Mesendoderm (in vitro differentiated cells): ENCODE measurements around the gene FBXO24.
"Not testable (repeated sequence)": the region's sequence is repeated elsewhere in the genome, so short reads cannot be mapped to it uniquely, and the experiment has no call there.

Source experiments
- DNase-seq: peaks from one replicate; pipeline ENCODE4 v3.0.0; 2013
- H2AK5ac ChIP-seq: 2 replicates; pipeline ENCODE4 v1.6.1; 2013; ENCODE audit warnings: low read length, inconsistent platforms
- H2BK120ac ChIP-seq: 2 replicates; pipeline ENCODE4 v1.6.1; 2013; ENCODE audit warnings: low read depth, mild to moderate bottlenecking, low read length, moderate library complexity, mixed read lengths
- H2BK15ac ChIP-seq: replicated peaks from 2 replicates; pipeline ENCODE4 v1.6.1; 2013; ENCODE audit warnings: low read depth, mild to moderate bottlenecking, moderate library complexity
- H2BK5ac ChIP-seq: 2 replicates; pipeline ENCODE4 v1.6.1; 2013; ENCODE audit warnings: low read length, inconsistent platforms
- H3K18ac ChIP-seq: 2 replicates; pipeline ENCODE4 v1.6.1; 2013; ENCODE audit warnings: mild to moderate bottlenecking, low read length, mixed read lengths
- H3K23ac ChIP-seq: one replicate; pipeline ENCODE4 v1.6.1; 2013; ENCODE audit warnings: low read length
- H3K27ac ChIP-seq: 2 replicates; pipeline ENCODE4 v1.5.1; 2013; ENCODE audit warnings: low read depth, mild to moderate bottlenecking, inconsistent platforms, low read length, moderate library complexity
- H3K27me3 ChIP-seq: 2 replicates; pipeline ENCODE4 v1.6.1; 2013; ENCODE audit warnings: low read length, control low read depth, mild to moderate bottlenecking, inconsistent platforms; ENCODE audit not compliant: insufficient read depth, poor library complexity
- H3K36me3 ChIP-seq: 2 replicates; pipeline ENCODE4 v1.6.1; 2013; ENCODE audit warnings: low read length, inconsistent platforms; ENCODE audit not compliant: control insufficient read depth, insufficient read depth
- H3K4ac ChIP-seq: one replicate; pipeline ENCODE4 v1.6.1; 2013; ENCODE audit warnings: low read depth, mild to moderate bottlenecking, low read length, moderate library complexity
- H3K4me1 ChIP-seq: 2 replicates; pipeline ENCODE4 v1.6.1; 2013; ENCODE audit warnings: low read depth, low read length, inconsistent platforms; ENCODE audit not compliant: control insufficient read depth
- H3K4me2 ChIP-seq: 2 replicates; pipeline ENCODE4 v1.6.1; 2013; ENCODE audit warnings: low read length
- H3K4me3 ChIP-seq: 2 replicates; pipeline ENCODE4 v1.5.1; 2013; ENCODE audit warnings: mild to moderate bottlenecking, low read length
- H3K56ac ChIP-seq: one replicate; pipeline ENCODE4 v1.6.1; 2013; ENCODE audit warnings: low read length
- H3K79me1 ChIP-seq: 2 replicates; pipeline ENCODE4 v1.6.1; 2013; ENCODE audit warnings: low read length, inconsistent platforms
- H3K79me2 ChIP-seq: 2 replicates; pipeline ENCODE4 v1.6.1; 2013; ENCODE audit warnings: mild to moderate bottlenecking, low read length; ENCODE audit not compliant: control insufficient read depth, insufficient read depth
- H3K9ac ChIP-seq: 2 replicates; pipeline ENCODE4 v1.6.1; 2013; ENCODE audit warnings: low read length, inconsistent platforms
- H4K5ac ChIP-seq: one replicate; pipeline ENCODE4 v1.6.1; 2013; ENCODE audit warnings: low read length
- H4K8ac ChIP-seq: one replicate; pipeline ENCODE4 v1.6.1; 2013; ENCODE audit warnings: low read depth, mild to moderate bottlenecking, control low read depth, low read length, moderate library complexity
- WGBS: extraction: QIAGEN DNeasy Blood & Tissue Kit; methylation state at CpG from one replicate; pipeline ENCODE4 v1.1.7; 2013; ENCODE audit warnings: low lambda C conversion rate, missing lambda C conversion rate; ENCODE audit not compliant: insufficient coverage; ENCODE audit errors: extremely low coverage; 5-methylcytosine and 5-hydroxymethylcytosine counted together

The FBXO24 gene

DNA sequence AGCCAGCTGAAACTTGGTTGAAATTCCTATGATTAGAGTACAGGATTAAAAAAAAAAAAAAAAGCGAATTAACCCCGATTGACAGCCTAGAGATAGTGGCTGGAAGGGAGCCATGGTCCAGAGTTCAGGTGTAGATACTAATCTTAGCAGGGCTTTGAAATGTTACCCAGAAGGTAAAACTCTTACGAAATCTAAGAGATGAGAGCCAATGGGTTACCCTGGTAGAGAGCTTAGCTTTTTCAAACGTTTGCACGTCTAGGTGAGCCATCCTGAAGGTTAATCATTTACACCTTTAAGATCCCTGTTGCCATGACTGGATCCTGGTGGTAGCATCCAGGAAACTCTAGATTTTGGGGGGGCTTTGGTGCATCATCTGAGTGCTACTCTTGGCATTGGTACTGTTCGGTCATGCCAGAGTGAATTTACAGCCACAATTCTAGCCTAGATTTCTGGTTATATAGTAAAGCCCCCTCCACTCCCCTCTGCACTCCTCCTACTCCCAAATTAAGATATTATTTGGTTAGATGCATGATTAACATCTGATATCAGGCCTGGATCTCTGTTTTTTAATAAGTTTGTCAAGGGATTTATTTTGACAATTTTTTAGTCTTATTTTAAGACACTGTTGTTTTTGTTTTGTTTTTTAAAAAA lies 45.9 kb upstream of the FBXO24 start:
- no peak for DNase-seq

DNA sequence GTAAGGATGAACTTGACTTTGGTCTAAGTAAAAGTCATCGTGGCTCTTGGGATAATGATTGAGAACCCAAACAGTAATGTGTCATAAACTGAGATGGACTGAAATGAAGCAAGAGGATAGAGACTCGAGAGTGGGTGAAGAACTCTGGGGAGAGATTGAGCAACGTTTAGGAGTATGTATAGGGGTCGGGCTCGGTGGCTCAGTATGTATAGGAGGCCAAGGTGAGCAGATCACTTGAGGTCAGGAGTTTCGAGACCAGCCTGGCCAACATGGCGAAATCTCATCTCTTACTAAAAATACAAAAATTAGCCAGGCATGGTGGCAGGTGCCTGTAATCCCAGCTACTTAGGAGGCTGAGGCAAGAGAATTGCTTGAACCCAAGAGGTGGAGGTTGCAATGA lies 44.8 kb upstream of the FBXO24 start:
- not testable (repeated sequence) for H2BK5ac ChIP-seq, H3K4me3 ChIP-seq, H2BK120ac ChIP-seq, H3K27me3 ChIP-seq, H3K36me3 ChIP-seq, H2AK5ac ChIP-seq, H3K79me1 ChIP-seq, H3K9ac ChIP-seq, DNase-seq, H3K56ac ChIP-seq, H4K5ac ChIP-seq, H3K18ac ChIP-seq, H3K4ac ChIP-seq, H4K8ac ChIP-seq, H3K23ac ChIP-seq, H3K4me2 ChIP-seq, H2BK15ac ChIP-seq, H3K79me2 ChIP-seq
- no CpG with 5 or more reads among the region's 7 CpGs for WGBS
- peaks cover 30% of the 10 kb centered on the region for H3K4me1 ChIP-seq
- H3K27ac ChIP-seq, result peak overlapping the region; percentile 13

More for the DNA sequence above, 45.9 kb upstream of the FBXO24 start:
- H2BK15ac ChIP-seq, result no peak overlapping the region
- H2BK5ac ChIP-seq, result no peak overlapping the region
- H3K4me1 ChIP-seq, result peaks cover 20% of the 10 kb centered on the region
- WGBS, result no CpG with 5 or more reads among the region's 6 CpGs
- peak overlapping the region; percentile 89 for H3K4me2 ChIP-seq
- no peak overlapping the region for H3K23ac ChIP-seq
- no peak overlapping the region for H3K4ac ChIP-seq
- H3K4me3 ChIP-seq, result peak overlapping the region; percentile 56
- H2BK120ac ChIP-seq, result no peak overlapping the region
- no peak overlapping the region for H3K18ac ChIP-seq
- peak overlapping the region; percentile 68 for H3K9ac ChIP-seq
- H3K79me1 ChIP-seq, result peaks cover 4% of the 10 kb centered on the region
- no peak overlapping the region for H4K5ac ChIP-seq
- no peaks in the 10 kb centered on the region for H3K79me2 ChIP-seq
- no peaks in the 10 kb centered on the region for H3K27me3 ChIP-seq
- no peaks in the 10 kb centered on the region for H3K36me3 ChIP-seq
- no peak overlapping the region for H4K8ac ChIP-seq
- H3K27ac ChIP-seq, result no peak overlapping the region
- H2AK5ac ChIP-seq, result no peak overlapping the region
- H3K56ac ChIP-seq, result peak overlapping the region; percentile 75

GRCh38 chr7:100543586-100543985 lies 42.5 kb upstream of the FBXO24 start:
- Histone ChIP-seq H2BK120ac (no peak overlapping the region), H3K4me1 (peaks cover 35% of the 10 kb centered on the region), H3K18ac (peak overlapping the region; percentile 44), H4K8ac (no peak overlapping the region), H3K79me2 (no peaks in the 10 kb centered on the region), H3K4me3 (no peak overlapping the region), H2BK15ac (no peak overlapping the region), H3K23ac (no peak overlapping the region), H3K27ac (no peak overlapping the region), H3K27me3 (no peaks in the 10 kb centered on the region), H3K79me1 (peaks cover 4% of the 10 kb centered on the region), H4K5ac (no peak overlapping the region), H3K36me3 (no peaks in the 10 kb centered on the region), H2BK5ac (no peak overlapping the region), H3K4me2 (no peak overlapping the region), H2AK5ac (no peak overlapping the region), H3K56ac (peak overlapping the region; percentile 62), H3K4ac (no peak overlapping the region), H3K9ac (no peak overlapping the region)
- DNase-seq, result no peak
- no CpG with 5 or more reads among the region's 1 CpG for WGBS

DNA sequence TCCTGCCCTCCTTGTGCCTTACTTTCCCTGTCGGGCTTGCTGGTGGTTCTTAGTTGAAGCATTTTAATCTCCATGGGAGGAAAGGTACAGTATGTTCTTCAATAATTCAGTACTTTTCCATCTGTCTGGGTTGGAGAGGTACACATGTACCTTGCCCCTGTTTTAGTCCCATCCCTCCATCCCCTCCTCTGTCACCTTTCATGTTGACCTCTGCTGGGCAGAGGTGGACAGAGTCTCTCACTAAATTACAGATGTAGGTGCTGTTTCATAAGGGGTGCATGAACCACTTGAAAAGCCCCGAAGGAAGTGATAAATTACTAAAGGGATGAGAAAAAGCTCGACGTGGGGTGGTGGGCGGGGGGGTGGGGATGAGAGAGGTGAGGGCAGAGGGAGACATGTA lies 41.7 kb upstream of the FBXO24 start:
- no CpG with 5 or more reads among the region's 5 CpGs for WGBS
- no peak for DNase-seq
- peak overlapping the region; percentile 10 for H2BK120ac ChIP-seq
- peaks cover 35% of the 10 kb centered on the region for H3K4me1 ChIP-seq
- no peak overlapping the region for H3K4ac ChIP-seq
- H3K4me2 ChIP-seq, result no peak overlapping the region
- peak overlapping the region; percentile 58 for H3K56ac ChIP-seq
- no peaks in the 10 kb centered on the region for H3K36me3 ChIP-seq
- H2BK15ac ChIP-seq, result no peak overlapping the region
- H3K9ac ChIP-seq, result no peak overlapping the region
- H2AK5ac ChIP-seq, result no peak overlapping the region
- no peak overlapping the region for H4K8ac ChIP-seq
- H3K27me3 ChIP-seq, result no peaks in the 10 kb centered on the region
- H3K27ac ChIP-seq, result peak overlapping the region; percentile 27
- H2BK5ac ChIP-seq, result peak overlapping the region; percentile 14
- no peak overlapping the region for H4K5ac ChIP-seq
- no peak overlapping the region for H3K4me3 ChIP-seq
- H3K18ac ChIP-seq, result peak overlapping the region; percentile 2
- H3K79me2 ChIP-seq, result no peaks in the 10 kb centered on the region
- peaks cover 4% of the 10 kb centered on the region for H3K79me1 ChIP-seq
- no peak overlapping the region for H3K23ac ChIP-seq

DNA sequence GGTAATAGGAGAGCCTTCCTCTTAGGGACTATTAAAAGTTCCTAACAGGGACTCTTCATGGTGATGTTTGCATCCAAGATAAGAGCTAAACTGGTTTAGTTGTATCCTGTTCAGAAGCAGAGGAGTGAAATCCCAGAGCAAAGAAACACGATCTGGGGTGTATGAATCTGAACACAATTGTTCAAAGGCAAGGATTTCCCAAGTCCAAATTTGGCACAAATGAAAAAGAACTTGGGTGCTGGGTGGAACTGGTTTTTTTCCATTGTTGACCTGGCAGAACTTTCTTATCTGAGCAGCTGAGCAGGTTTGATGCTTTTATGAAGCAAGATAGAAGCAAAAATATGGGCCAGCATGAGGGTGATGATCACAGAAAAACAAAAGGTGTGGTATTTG lies 41.2 kb upstream of the FBXO24 start:
- WGBS, result no CpG with 5 or more reads among the region's 1 CpG

More for the DNA sequence above, 41.2 kb upstream of the FBXO24 start:
- peaks cover 35% of the 10 kb centered on the region for H3K4me1 ChIP-seq
- no peaks in the 10 kb centered on the region for H3K27me3 ChIP-seq
- peaks cover 4% of the 10 kb centered on the region for H3K79me1 ChIP-seq
- H3K9ac ChIP-seq, result peak overlapping the region; percentile 32
- peak overlapping the region; percentile 61 for H2BK15ac ChIP-seq
- H2AK5ac ChIP-seq, result peak overlapping the region; percentile 84
- H4K8ac ChIP-seq, result no peak overlapping the region
- no peaks in the 10 kb centered on the region for H3K79me2 ChIP-seq
- H3K36me3 ChIP-seq, result no peaks in the 10 kb centered on the region
- peak overlapping the region; percentile 76 for H3K56ac ChIP-seq
- H3K4me3 ChIP-seq, result no peak overlapping the region
- H3K23ac ChIP-seq, result peak overlapping the region; percentile 92
- DNase-seq, result no peak
- peak overlapping the region; percentile 73 for H2BK5ac ChIP-seq
- H3K4ac ChIP-seq, result no peak overlapping the region
- H3K18ac ChIP-seq, result peak overlapping the region; percentile 85
- peak overlapping the region; percentile 47 for H4K5ac ChIP-seq
- H3K4me2 ChIP-seq, result no peak overlapping the region
- peak overlapping the region; percentile 88 for H3K27ac ChIP-seq
- H2BK120ac ChIP-seq, result peak overlapping the region; percentile 80
